Caco-2 (cell line): ENCODE results near the gene EPHA2. TPM values are rescaled to one million over a fixed set of nuclear protein-coding genes. Genes with fewer than 3 reads are reported as not detected.

Source experiments
- BruUV-seq: library from RNA; stranded (reverse); fragments of 400-500 nt; replicated peaks from 2 replicates; lab custom pipeline; 2021; lab: Mats Ljungman, UMichigan
- CTCF ChIA-PET: fragments of 300-600 bp; sonication (Branson Sonifier 250); formaldehyde crosslinking; loops from one replicate; lab custom pipeline; 2022; ENCODE audit warnings: antibody characterized with exemption; lab: Charles Lee
- POLR2A ChIA-PET: fragments of 300-600 bp; sonication (Branson Sonifier 250); formaldehyde crosslinking; loops from one replicate; lab custom pipeline; 2022; ENCODE audit warnings: antibody characterized with exemption; lab: Charles Lee
- DNase-seq, 2 experiments: peaks; one replicate each; pipeline versions ENCODE4 v3.0.0 to v3.0.0-alpha.2; 2020 to 2022
- H3K27me3 ChIP-seq: replicated peaks from 2 replicates; pipeline ENCODE4 v1.6.0; 2011; ENCODE audit warnings: low read length; ENCODE audit not compliant: control insufficient read depth, insufficient read depth
- H3K36me3 ChIP-seq: 2 replicates; pipeline ENCODE4 v1.5.1; 2011; ENCODE audit warnings: low read length; ENCODE audit not compliant: control insufficient read depth, insufficient read depth
- H3K4me1 ChIP-seq: fragments of 250-450 bp; sonication (Bioruptor Pico); 2 replicates; pipeline ENCODE4 v1.5.1; 2020; ENCODE audit warnings: mild to moderate bottlenecking
- H3K4me3 ChIP-seq: 2 replicates; pipeline ENCODE4 v1.5.1; 2011; ENCODE audit warnings: low read depth, mild to moderate bottlenecking, control low read depth, low read length
- H3K9me3 ChIP-seq: fragments of 250-450 bp; sonication (Bioruptor Pico); 2 replicates; pipeline ENCODE4 v1.5.1; 2020; ENCODE audit warnings: mild to moderate bottlenecking, moderate library complexity
- H3K27ac Mint-ChIP-seq: one replicate; pipeline ENCODE4 v1.8.0; 2022; ENCODE audit warnings: mixed read lengths; ENCODE audit not compliant: unreplicated experiment
- H3K27me3 Mint-ChIP-seq: one replicate; pipeline ENCODE4 v1.8.0; 2022; ENCODE audit warnings: mixed read lengths; ENCODE audit not compliant: insufficient read depth, unreplicated experiment
- H3K36me3 Mint-ChIP-seq: one replicate; pipeline ENCODE4 v1.8.0; 2022; ENCODE audit warnings: mild to moderate bottlenecking, mixed read lengths; ENCODE audit not compliant: insufficient read depth, unreplicated experiment
- H3K4me1 Mint-ChIP-seq: one replicate; pipeline ENCODE4 v1.8.0; 2022; ENCODE audit warnings: low read depth, mixed read lengths; ENCODE audit not compliant: unreplicated experiment
- H3K4me3 Mint-ChIP-seq: one replicate; pipeline ENCODE4 v1.8.0; 2022; ENCODE audit warnings: mild to moderate bottlenecking, moderate library complexity, mixed read lengths; ENCODE audit not compliant: unreplicated experiment
- H3K9me3 Mint-ChIP-seq: one replicate; pipeline ENCODE4 v1.8.0; 2022; ENCODE audit warnings: mixed read lengths; ENCODE audit not compliant: unreplicated experiment
- CTCF ChIP-seq, 2 experiments: fragments of 200-600 bp in 1 of 2; IDR thresholded peaks; 1 replicate in 1 of 2; 2 replicates in 1 of 2; pipeline versions ENCODE4 v1.5.1 to v1.8.0; 2011 to 2022; ENCODE audit warnings: antibody characterized with exemption in 1 of 2, control low read depth in 1 of 2, inconsistent platforms in 1 of 2, low read depth in 1 of 2, low read length in 1 of 2, mild to moderate bottlenecking in 1 of 2, moderate library complexity in 1 of 2; ENCODE audit not compliant: insufficient read depth in 1 of 2, severe bottlenecking in 1 of 2, unreplicated experiment in 1 of 2
- intact Hi-C: fragments of 100-400 bp; cut with micrococcal nuclease; formaldehyde crosslinking; loops from one replicate; pipeline ENCODE4 v1.10.0; 2022; ENCODE audit not compliant: unreplicated experiment
- total RNA-seq: library from RNA; stranded (reverse); gene quantifications from 2 replicates; pipeline ENCODE4 v1.2.3, GENCODE V29; 2022

The EPHA2 gene
- total RNA-seq, 1 experiment from 2014 or later, result 31.2 TPM

DNA sequence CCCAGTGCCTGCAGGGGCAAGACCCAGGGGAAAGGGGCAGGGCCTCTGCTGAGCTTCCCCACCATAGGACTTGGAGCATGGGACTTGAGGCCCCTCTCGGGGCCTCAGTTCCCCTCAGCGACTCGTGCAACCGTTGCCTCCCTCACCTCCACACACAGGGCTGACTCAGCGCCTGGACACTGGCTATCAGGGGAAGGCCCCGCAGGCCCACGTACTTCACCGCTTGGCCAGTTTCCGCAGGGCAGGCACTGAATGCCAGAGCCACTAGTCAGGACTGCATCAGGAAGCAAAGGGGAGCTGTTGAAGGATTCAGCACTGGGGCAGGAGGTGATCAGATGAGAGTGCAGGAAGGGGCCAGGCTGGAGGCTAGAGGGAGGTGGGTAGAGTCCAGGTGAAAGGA is 66.9 kb downstream of the EPHA2 start:
- no peak for DNase-seq
- H3K27me3 ChIP-seq, result no peaks in the 10 kb centered on the region

DNA sequence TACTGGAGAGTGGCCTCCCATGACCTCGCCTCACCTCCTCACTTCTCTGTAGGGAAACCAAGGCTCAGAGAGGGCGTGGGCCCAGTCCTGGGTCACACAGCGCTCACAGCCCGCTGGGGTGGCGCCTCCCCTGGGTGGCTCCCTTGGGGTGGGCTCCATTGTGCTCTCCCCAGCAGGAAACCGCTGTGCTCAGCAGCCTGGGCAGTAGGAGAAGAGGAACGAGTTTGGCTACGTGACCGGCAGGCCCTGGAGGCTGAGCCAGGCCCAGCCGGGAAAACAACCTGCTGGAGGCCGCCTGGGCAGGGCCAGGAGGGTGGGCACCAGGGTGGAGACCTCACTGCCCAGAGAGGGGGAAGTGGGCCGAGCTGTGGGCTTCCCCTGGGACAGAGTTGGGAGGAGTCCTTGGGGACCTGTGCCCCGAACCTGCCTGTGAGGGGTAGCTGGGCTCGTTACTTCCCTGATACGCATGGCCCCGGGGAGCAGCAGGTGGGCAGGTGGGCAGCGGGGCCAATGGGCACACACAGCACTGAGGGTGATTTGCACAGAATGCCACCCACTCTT is 67.4 kb downstream of the EPHA2 start:
- Histone ChIP-seq H3K9me3 (no peaks in the 10 kb centered on the region), H3K4me3 (no peak overlapping the region), H3K36me3 (no peaks in the 10 kb centered on the region), H3K4me1 (no peaks in the 10 kb centered on the region), H3K27me3 (no peaks in the 10 kb centered on the region)
- BruUV-seq, result no TSS peak
- TF ChIP-seq CTCF (IDR thresholded peaks at IDR 0.05; ENCODE audit: insufficient read depth in 1 of 2, low read depth in 1 of 2, low read length in 1 of 2, severe bottlenecking in 1 of 2, unreplicated experiment in 1 of 2), result no peak
- Mint-ChIP-seq H3K4me1 (no peaks in the 10 kb centered on the region), H3K27me3 (no peaks in the 10 kb centered on the region), H3K36me3 (no peaks in the 10 kb centered on the region), H3K4me3 (no peak overlapping the region), H3K27ac (no peak overlapping the region), H3K9me3 (no peaks in the 10 kb centered on the region)
- no peak for DNase-seq
- CTCF ChIA-PET, result no interaction called here
- intact Hi-C loops, result no loop called here
- POLR2A ChIA-PET, result no interaction called here

More for the DNA sequence above, 66.9 kb downstream of the EPHA2 start:
- POLR2A ChIA-PET, result no interaction called here
- Mint-ChIP-seq H3K4me1 (peaks cover 3% of the 10 kb centered on the region), H3K36me3 (no peaks in the 10 kb centered on the region), H3K4me3 (no peak overlapping the region), H3K27ac (no peak overlapping the region), H3K9me3 (no peaks in the 10 kb centered on the region), H3K27me3 (no peaks in the 10 kb centered on the region)
- BruUV-seq, result no TSS peak
- Histone ChIP-seq H3K36me3 (no peaks in the 10 kb centered on the region), H3K4me3 (no peak overlapping the region), H3K4me1 (no peaks in the 10 kb centered on the region), H3K9me3 (no peaks in the 10 kb centered on the region)
- intact Hi-C loops, result no loop called here
- CTCF ChIA-PET, result no interaction called here
- TF ChIP-seq CTCF (IDR thresholded peaks at IDR 0.05; ENCODE audit: insufficient read depth in 1 of 2, low read depth in 1 of 2, low read length in 1 of 2, severe bottlenecking in 1 of 2, unreplicated experiment in 1 of 2), result no peak

DNA sequence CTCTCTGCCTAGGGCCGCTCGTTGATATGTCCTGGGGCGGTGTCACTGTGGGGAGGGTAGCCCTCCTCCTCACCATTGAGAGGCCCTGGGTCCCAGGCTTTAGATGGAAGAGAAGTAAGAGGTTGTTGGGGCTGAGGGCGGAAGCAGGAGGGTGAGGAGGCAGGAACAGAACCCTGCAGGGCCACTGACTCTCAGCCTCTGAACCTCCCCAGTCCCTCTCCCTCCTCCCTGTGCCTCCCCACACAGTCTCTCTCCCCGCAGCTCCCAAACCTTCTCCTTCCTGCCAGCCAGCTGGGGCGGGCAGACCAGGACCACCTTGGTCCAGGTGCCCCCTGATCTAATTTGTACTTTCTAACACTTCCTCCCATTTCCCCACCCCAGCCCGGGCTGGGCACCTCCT is 68.1 kb downstream of the EPHA2 start:
- Histone ChIP-seq H3K4me1 (no peaks in the 10 kb centered on the region), H3K4me3 (no peak overlapping the region), H3K27me3 (no peaks in the 10 kb centered on the region), H3K9me3 (no peaks in the 10 kb centered on the region), H3K36me3 (no peaks in the 10 kb centered on the region)
- no peak for DNase-seq
- no TSS peak for BruUV-seq
- Mint-ChIP-seq H3K27ac (no peak overlapping the region), H3K9me3 (no peaks in the 10 kb centered on the region), H3K4me1 (no peaks in the 10 kb centered on the region), H3K27me3 (no peaks in the 10 kb centered on the region), H3K36me3 (no peaks in the 10 kb centered on the region), H3K4me3 (no peak overlapping the region)
- intact Hi-C loops, result no loop called here
- CTCF ChIA-PET, result no interaction called here
- no peak for TF ChIP-seq CTCF (IDR thresholded peaks at IDR 0.05; ENCODE audit: insufficient read depth in 1 of 2, low read depth in 1 of 2, low read length in 1 of 2, severe bottlenecking in 1 of 2, unreplicated experiment in 1 of 2)
- POLR2A ChIA-PET, result no interaction called here
